Left renal pelvis (tissue), 4 donors: ENCODE data around the gene ENPP3. TPM values are rescaled to one million over a fixed set of nuclear protein-coding genes. Genes with fewer than 3 reads are reported as not detected.
"Not testable (repeated sequence)": the region's sequence is repeated elsewhere in the genome, so short reads cannot be mapped to it uniquely, and the experiment has no call there.

Source experiments
- DNase-seq, 4 donors: peaks; one replicate each; pipeline ENCODE4 v3.0.0-alpha.2; 2013; ENCODE audit warnings: low read depth in 4 of 4, low spot score in 3 of 4
- polyA plus RNA-seq, 4 donors: library from polyadenylated mRNA; unstranded; fragments of 120-200 nt; gene quantifications; one replicate each; pipeline ENCODE4 v1.2.1, GENCODE V29; 2013; ENCODE audit not compliant: insufficient read length in 4 of 4

ENPP3 gene
- polyA plus RNA-seq, 4 donors: 1.5 to 9.2 (median 8.2) TPM

GRCh38 chr6:131731224-131731623, 94.1 kb downstream of the ENPP3 start:
- DNase-seq: no peak

GRCh38 chr6:131733376-131734016, 96.4 kb downstream of the ENPP3 start:
- DNase-seq: no peak

- DNase-seq: no peak
Measured at GRCh38 chr6:131736003-131736596, 99.0 kb downstream of the ENPP3 start.

GRCh38 chr6:131736811-131737210, 99.7 kb downstream of the ENPP3 start:
- no peak for DNase-seq

GRCh38 chr6:131739136-131739535, 102.0 kb downstream of the ENPP3 start:
- DNase-seq: no peak

GRCh38 chr6:131740161-131740560, 103.1 kb downstream of the ENPP3 start:
- DNase-seq: no peak

GRCh38 chr6:131741688-131742393, 104.7 kb downstream of the ENPP3 start:
- DNase-seq: no peak

GRCh38 chr6:131744432-131745287, 107.6 kb downstream of the ENPP3 start:
- DNase-seq: no peak

GRCh38 chr6:131745476-131745875, 108.4 kb downstream of the ENPP3 start:
- DNase-seq: no peak

- DNase-seq: no peak
Measured at GRCh38 chr6:131747821-131748353, 110.8 kb downstream of the ENPP3 start.

GRCh38 chr6:131749023-131749422, 111.9 kb downstream of the ENPP3 start:
- no peak for DNase-seq

- DNase-seq: not testable (repeated sequence)
Measured at GRCh38 chr6:131751012-131751715, 114.1 kb downstream of the ENPP3 start.

- no peak for DNase-seq
Measured at GRCh38 chr6:131754088-131754487, 117.0 kb downstream of the ENPP3 start.

GRCh38 chr6:131754715-131755567, 117.8 kb downstream of the ENPP3 start:
- no peak for DNase-seq

GRCh38 chr6:131755597-131755996, 118.5 kb downstream of the ENPP3 start:
- no peak for DNase-seq

- DNase-seq: no peak
Measured at GRCh38 chr6:131756039-131756438, 118.9 kb downstream of the ENPP3 start.

GRCh38 chr6:131758920-131759319, 121.8 kb downstream of the ENPP3 start:
- DNase-seq: no peak

GRCh38 chr6:131761060-131761761, 124.1 kb downstream of the ENPP3 start:
- DNase-seq: no peak

GRCh38 chr6:131761762-131762067, 124.6 kb downstream of the ENPP3 start:
- no peak for DNase-seq
